Astrocyte (in vitro differentiated cells and primary cell): ENCODE data around the gene GNAQ.

Source experiments
- EZH2 ChIP-seq: IDR thresholded peaks from 2 replicates; pipeline ENCODE4 v1.6.1; 2012; ENCODE audit warnings: mild to moderate bottlenecking, low read length, inconsistent platforms; ENCODE audit not compliant: insufficient read depth
- TF ChIP-seq, protein P1 (sequence below): IDR thresholded peaks from 2 replicates; pipeline ENCODE4 v1.5.1; 2011; ENCODE audit warnings: low read depth, mild to moderate bottlenecking, inconsistent platforms, low read length, moderate library complexity; ENCODE audit not compliant: insufficient read depth

DNA sequence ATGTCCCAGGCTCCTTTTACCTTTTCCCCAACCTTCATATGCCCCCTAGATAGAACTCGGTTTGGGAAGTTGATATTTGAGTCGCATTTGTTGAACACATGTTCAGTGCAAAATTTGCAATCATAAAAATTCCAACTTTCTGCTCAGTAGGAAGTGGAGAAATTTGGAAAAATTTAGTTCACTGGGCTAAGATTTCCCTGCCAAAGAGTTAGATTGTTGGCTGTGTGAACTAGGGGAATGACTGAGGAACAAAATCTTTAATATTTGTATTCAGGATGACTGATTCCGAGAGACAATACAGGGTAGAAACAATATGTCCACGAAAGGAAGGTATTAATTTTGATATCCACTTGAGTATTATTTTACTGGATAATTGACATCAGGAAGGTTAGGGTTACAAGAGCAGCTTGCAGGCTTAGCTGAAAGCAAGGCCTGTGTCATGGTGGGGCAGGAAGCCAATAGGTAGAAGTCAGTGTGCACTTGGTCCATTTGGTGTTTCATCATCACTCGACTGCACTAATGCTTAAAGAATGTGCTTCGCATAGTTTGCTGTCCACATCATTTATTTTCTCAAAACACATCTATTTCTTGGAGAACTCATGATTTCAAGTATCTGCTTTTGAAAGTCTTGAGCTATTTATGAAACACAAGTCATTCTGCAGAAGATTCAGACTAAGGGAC lies 324.1 kb downstream of the GNAQ start:
- TF ChIP-seq, protein P1, sequence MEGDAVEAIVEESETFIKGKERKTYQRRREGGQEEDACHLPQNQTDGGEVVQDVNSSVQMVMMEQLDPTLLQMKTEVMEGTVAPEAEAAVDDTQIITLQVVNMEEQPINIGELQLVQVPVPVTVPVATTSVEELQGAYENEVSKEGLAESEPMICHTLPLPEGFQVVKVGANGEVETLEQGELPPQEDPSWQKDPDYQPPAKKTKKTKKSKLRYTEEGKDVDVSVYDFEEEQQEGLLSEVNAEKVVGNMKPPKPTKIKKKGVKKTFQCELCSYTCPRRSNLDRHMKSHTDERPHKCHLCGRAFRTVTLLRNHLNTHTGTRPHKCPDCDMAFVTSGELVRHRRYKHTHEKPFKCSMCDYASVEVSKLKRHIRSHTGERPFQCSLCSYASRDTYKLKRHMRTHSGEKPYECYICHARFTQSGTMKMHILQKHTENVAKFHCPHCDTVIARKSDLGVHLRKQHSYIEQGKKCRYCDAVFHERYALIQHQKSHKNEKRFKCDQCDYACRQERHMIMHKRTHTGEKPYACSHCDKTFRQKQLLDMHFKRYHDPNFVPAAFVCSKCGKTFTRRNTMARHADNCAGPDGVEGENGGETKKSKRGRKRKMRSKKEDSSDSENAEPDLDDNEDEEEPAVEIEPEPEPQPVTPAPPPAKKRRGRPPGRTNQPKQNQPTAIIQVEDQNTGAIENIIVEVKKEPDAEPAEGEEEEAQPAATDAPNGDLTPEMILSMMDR = no peak
- no peak for TF ChIP-seq EZH2
